Measurements from ENCODE around the gene CTH. TPM values are rescaled to one million over a fixed set of nuclear protein-coding genes. Genes with fewer than 3 reads are reported as not detected.

The CTH gene
- total RNA-seq, 1 experiment from 2014 or later = 15.9 TPM

DNA sequence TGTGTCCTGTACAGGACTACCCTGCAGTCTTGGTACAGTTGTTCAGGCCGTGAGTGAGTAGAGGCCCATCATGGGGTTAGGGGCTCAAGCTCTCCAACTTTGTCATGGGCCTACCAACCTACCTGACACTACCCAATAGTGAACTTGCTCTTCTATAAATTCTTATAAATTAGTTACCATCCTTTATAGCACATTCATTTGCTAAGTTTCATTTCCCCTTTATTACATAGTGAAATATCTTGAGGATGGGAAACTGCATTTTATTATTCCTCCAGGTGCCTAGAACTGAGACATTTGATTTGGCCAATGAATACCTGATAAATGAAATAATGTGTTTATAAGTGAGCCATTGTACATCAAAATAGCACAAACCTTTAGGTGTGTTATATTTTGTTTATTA is 9.1 kb upstream of the CTH start:
- intact Hi-C loops (cut with micrococcal nuclease; ENCODE audit: unreplicated experiment) = no loop called here
- no TSS peak for BruUV-seq (replicated peaks)
- Mint-ChIP-seq H3K27me3 (ENCODE audit: unreplicated experiment) (no peaks in the 10 kb centered on the region), H3K27ac (ENCODE audit: unreplicated experiment) (no peak overlapping the region), H3K9me3 (ENCODE audit: low read depth, unreplicated experiment) (no peaks in the 10 kb centered on the region), H3K4me3 (ENCODE audit: low read depth, unreplicated experiment) (no peak overlapping the region), H3K36me3 (ENCODE audit: insufficient read depth, unreplicated experiment) (no peaks in the 10 kb centered on the region), H3K4me1 (ENCODE audit: low read depth, unreplicated experiment) (no peaks in the 10 kb centered on the region)
- no peak for DNase-seq
- TF ChIP-seq, protein P1, sequence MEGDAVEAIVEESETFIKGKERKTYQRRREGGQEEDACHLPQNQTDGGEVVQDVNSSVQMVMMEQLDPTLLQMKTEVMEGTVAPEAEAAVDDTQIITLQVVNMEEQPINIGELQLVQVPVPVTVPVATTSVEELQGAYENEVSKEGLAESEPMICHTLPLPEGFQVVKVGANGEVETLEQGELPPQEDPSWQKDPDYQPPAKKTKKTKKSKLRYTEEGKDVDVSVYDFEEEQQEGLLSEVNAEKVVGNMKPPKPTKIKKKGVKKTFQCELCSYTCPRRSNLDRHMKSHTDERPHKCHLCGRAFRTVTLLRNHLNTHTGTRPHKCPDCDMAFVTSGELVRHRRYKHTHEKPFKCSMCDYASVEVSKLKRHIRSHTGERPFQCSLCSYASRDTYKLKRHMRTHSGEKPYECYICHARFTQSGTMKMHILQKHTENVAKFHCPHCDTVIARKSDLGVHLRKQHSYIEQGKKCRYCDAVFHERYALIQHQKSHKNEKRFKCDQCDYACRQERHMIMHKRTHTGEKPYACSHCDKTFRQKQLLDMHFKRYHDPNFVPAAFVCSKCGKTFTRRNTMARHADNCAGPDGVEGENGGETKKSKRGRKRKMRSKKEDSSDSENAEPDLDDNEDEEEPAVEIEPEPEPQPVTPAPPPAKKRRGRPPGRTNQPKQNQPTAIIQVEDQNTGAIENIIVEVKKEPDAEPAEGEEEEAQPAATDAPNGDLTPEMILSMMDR (IDR thresholded peaks at IDR 0.05; ENCODE audit: unreplicated experiment) = no peak
- CTCF ChIA-PET = interaction anchor here (1.3 kb wide), 1 partner anchor 9 kb away, joined by 6 read pairs; the partner anchor contains the start of gene CTH

DNA sequence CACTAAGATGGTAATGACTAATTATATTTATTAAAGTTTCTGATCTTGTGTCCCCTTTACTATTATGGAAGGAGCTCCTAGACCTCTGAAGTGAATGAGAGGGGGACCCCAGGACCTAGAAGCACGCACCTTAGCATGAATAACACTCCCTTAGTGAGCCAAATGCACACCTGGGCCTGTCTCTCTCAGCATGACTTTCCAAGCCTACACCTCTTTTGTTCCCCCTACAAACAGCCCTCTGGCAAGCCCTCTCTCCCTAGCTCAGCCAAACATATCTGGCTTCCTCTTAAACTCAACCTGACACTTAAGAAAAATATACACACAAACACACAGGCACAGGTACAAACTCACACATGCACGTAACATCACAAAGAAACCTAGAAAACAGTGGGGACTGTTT is 7.3 kb upstream of the CTH start:
- H3K9me3 Mint-ChIP-seq (ENCODE audit: low read depth, unreplicated experiment) = no peaks in the 10 kb centered on the region
- H3K4me1 Mint-ChIP-seq (ENCODE audit: low read depth, unreplicated experiment) = no peaks in the 10 kb centered on the region
- no peak for DNase-seq
- no TSS peak for BruUV-seq (replicated peaks)
- H3K27me3 Mint-ChIP-seq (ENCODE audit: unreplicated experiment) = no peaks in the 10 kb centered on the region
- H3K36me3 Mint-ChIP-seq (ENCODE audit: insufficient read depth, unreplicated experiment) = no peaks in the 10 kb centered on the region
- TF ChIP-seq, protein P1 (IDR thresholded peaks at IDR 0.05; ENCODE audit: unreplicated experiment) = no peak
- H3K27ac Mint-ChIP-seq (ENCODE audit: unreplicated experiment) = no peak overlapping the region
- intact Hi-C loops (cut with micrococcal nuclease; ENCODE audit: unreplicated experiment) = no loop called here
- no peak overlapping the region for H3K4me3 Mint-ChIP-seq (ENCODE audit: low read depth, unreplicated experiment)
- CTCF ChIA-PET = no interaction called here

DNA sequence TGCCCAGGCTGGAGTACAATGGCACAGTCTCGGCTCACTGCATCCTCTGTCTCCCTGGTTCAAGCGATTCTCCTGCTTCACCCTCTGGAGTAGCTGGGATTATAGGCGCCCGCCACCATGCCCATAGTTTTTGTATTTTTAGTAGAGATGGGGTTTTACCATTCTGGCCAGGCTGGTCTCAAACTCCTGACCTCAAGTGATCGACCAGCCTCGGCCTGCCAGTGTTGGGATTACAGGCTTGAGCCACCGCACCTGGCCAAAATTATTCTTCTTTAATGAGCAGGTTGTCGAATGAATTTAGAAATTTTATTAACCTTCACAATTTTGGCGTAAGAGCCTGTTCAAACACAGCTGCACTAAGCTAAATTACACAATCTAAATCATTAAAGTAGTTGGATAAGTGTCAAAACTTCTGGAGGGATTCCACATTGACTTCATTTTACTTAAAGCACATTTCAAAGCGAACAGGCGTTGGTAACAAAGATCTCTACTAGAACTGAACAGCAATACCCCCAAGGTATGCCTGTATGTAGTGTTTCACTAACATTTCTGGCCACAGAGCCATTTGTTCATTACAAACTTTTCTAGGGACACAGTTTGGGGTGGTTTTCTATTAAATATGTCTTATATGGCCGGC is 5.2 kb upstream of the CTH start:
- H3K36me3 Mint-ChIP-seq (ENCODE audit: insufficient read depth, unreplicated experiment) = peaks cover 8% of the 10 kb centered on the region
- no peaks in the 10 kb centered on the region for H3K9me3 Mint-ChIP-seq (ENCODE audit: low read depth, unreplicated experiment)
- no peaks in the 10 kb centered on the region for H3K27me3 Mint-ChIP-seq (ENCODE audit: unreplicated experiment)
- intact Hi-C loops (cut with micrococcal nuclease; ENCODE audit: unreplicated experiment) = no loop called here
- no peak overlapping the region for H3K27ac Mint-ChIP-seq (ENCODE audit: unreplicated experiment)
- no TSS peak for BruUV-seq (replicated peaks)
- CTCF ChIA-PET = interaction anchor here (0.5 kb wide), 1 partner anchor 73 kb away, joined by 3 read pairs; no protein-coding TSS in a partner anchor
- TF ChIP-seq, protein P1 (IDR thresholded peaks at IDR 0.05; ENCODE audit: unreplicated experiment) = no peak
- H3K4me1 Mint-ChIP-seq (ENCODE audit: low read depth, unreplicated experiment) = no peaks in the 10 kb centered on the region
- DNase-seq = no peak
- H3K4me3 Mint-ChIP-seq (ENCODE audit: low read depth, unreplicated experiment) = no peak overlapping the region

DNA sequence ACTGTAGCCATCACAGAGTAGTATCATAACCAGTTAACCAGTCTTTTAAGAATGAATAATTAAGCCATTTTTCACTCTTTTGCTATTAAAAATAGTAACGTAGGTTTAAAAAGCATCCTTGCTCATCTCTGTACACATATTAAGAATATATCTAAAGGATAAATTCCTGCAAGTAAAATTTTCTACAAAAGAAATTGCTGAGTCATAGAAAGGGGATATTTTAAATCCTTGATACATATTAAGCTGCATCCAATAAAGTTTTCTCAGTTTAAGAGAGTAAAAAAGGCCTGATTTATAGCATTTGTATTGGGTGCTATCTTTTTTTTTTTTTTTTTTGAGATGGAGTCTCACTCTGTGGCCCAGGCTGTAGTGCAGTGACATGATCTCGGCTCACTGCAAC is 1.9 kb upstream of the CTH start:
- Mint-ChIP-seq H3K9me3 (ENCODE audit: low read depth, unreplicated experiment) (no peaks in the 10 kb centered on the region), H3K27ac (ENCODE audit: unreplicated experiment) (no peak overlapping the region), H3K4me1 (ENCODE audit: low read depth, unreplicated experiment) (no peaks in the 10 kb centered on the region), H3K36me3 (ENCODE audit: insufficient read depth, unreplicated experiment) (peaks cover 38% of the 10 kb centered on the region), H3K27me3 (ENCODE audit: unreplicated experiment) (no peaks in the 10 kb centered on the region), H3K4me3 (ENCODE audit: low read depth, unreplicated experiment) (no peak overlapping the region)
- CTCF ChIA-PET = interaction anchor here (0.7 kb wide), 1 partner anchor 132 kb away, joined by 4 read pairs; no protein-coding TSS in a partner anchor
- TF ChIP-seq, protein P1 (IDR thresholded peaks at IDR 0.05; ENCODE audit: unreplicated experiment) = no peak
- BruUV-seq (replicated peaks) = no TSS peak
- intact Hi-C loops (cut with micrococcal nuclease; ENCODE audit: unreplicated experiment) = no loop called here
- no peak for DNase-seq

All from Calu3 (cell line).